ENCODE measurements around the gene ACOXL.

Gene ACOXL

GRCh38 chr2:110755491-110756078, 23.2 kb downstream of the ACOXL start:
- DNase-seq (ENCODE audit: low read depth, low spot score), result no peak

- no peak for DNase-seq (ENCODE audit: low read depth, low spot score)
Observed at GRCh38 chr2:110759411-110759810, 27.0 kb downstream of the ACOXL start.

- DNase-seq (ENCODE audit: low read depth, low spot score), result no peak
Observed at GRCh38 chr2:110764931-110765330, 32.6 kb downstream of the ACOXL start.

GRCh38 chr2:110766291-110766690, 33.9 kb downstream of the ACOXL start:
- no peak for DNase-seq (ENCODE audit: low read depth, low spot score)

GRCh38 chr2:110768591-110768990, 36.2 kb downstream of the ACOXL start:
- DNase-seq (ENCODE audit: low read depth, low spot score), result no peak

- no peak for DNase-seq (ENCODE audit: low read depth, low spot score)
Observed at GRCh38 chr2:110770404-110770958, 38.1 kb downstream of the ACOXL start.

GRCh38 chr2:110770959-110771431, 38.6 kb downstream of the ACOXL start:
- no peak for DNase-seq (ENCODE audit: low read depth, low spot score)

- no peak for DNase-seq (ENCODE audit: low read depth, low spot score)
Observed at GRCh38 chr2:110771547-110772382, 39.4 kb downstream of the ACOXL start.

- no peak for DNase-seq (ENCODE audit: low read depth, low spot score)
Observed at GRCh38 chr2:110772383-110772755, 40.0 kb downstream of the ACOXL start.

GRCh38 chr2:110773401-110773921, 41.1 kb downstream of the ACOXL start:
- DNase-seq (ENCODE audit: low read depth, low spot score), result no peak

- DNase-seq (ENCODE audit: low read depth, low spot score), result no peak
Observed at GRCh38 chr2:110774701-110775100, 42.3 kb downstream of the ACOXL start.

GRCh38 chr2:110777531-110778311, 45.3 kb downstream of the ACOXL start:
- no peak for DNase-seq (ENCODE audit: low read depth, low spot score)

- no peak for DNase-seq (ENCODE audit: low read depth, low spot score)
Observed at GRCh38 chr2:110780461-110780860, 48.1 kb downstream of the ACOXL start.

- no peak for DNase-seq (ENCODE audit: low read depth, low spot score)
Observed at GRCh38 chr2:110783196-110783873, 51.0 kb downstream of the ACOXL start.

- no peak for DNase-seq (ENCODE audit: low read depth, low spot score)
Observed at GRCh38 chr2:110784047-110784631, 51.8 kb downstream of the ACOXL start.

- no peak for DNase-seq (ENCODE audit: low read depth, low spot score)
Observed at GRCh38 chr2:110785439-110785838, 53.1 kb downstream of the ACOXL start.

- DNase-seq (ENCODE audit: low read depth, low spot score), result no peak
Observed at GRCh38 chr2:110788976-110789375, 56.6 kb downstream of the ACOXL start.

- no peak for DNase-seq (ENCODE audit: low read depth, low spot score)
Observed at GRCh38 chr2:110789706-110790105, 57.3 kb downstream of the ACOXL start.

GRCh38 chr2:110790907-110791306, 58.5 kb downstream of the ACOXL start:
- DNase-seq (ENCODE audit: low read depth, low spot score), result no peak

GRCh38 chr2:110791435-110791834, 59.1 kb downstream of the ACOXL start:
- DNase-seq (ENCODE audit: low read depth, low spot score), result no peak

GRCh38 chr2:110793034-110793433, 60.7 kb downstream of the ACOXL start:
- no peak for DNase-seq (ENCODE audit: low read depth, low spot score)

Measured in brain pericyte (primary cell).